Femur (tissue), 1 donor: ENCODE results near the gene ZDHHC13.

Source experiments
- DNase-seq: peaks from one replicate; pipeline ENCODE4 v3.0.0-alpha.2; 2017

Gene ZDHHC13

GRCh38 chr11:19173004-19173689 lies 56.2 kb downstream of the ZDHHC13 start:
- no peak for DNase-seq

- no peak for DNase-seq
Measured at GRCh38 chr11:19173964-19174638, 57.1 kb downstream of the ZDHHC13 start.

DNA sequence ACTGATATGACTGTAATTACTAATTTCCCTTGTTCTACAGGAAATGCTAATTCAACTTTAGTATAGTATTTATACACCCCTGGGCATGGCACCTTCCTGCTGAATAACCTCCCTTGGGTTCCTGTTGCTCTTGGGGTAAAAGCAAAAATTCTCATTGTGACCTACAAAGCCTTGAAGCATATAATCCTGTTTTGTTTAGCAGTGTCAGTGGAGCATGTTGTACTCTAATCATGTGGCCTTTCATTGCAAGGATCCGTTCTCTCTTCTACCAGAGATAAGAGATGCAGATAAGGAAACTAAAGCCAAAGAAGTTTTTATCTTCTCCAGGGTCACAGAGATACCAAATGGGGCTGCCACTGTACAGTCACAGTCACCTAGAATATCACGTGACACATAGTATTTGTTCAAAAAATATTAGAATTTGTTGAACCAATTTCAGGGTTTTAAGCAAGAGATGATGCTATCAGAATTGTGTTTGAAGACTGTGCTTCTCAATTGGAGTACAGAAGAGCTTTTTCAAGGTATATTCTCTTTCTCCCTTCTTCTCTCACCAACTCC lies 59.7 kb downstream of the ZDHHC13 start:
- no peak for DNase-seq

GRCh38 chr11:19181531-19182261 lies 64.7 kb downstream of the ZDHHC13 start:
- no peak for DNase-seq

DNA sequence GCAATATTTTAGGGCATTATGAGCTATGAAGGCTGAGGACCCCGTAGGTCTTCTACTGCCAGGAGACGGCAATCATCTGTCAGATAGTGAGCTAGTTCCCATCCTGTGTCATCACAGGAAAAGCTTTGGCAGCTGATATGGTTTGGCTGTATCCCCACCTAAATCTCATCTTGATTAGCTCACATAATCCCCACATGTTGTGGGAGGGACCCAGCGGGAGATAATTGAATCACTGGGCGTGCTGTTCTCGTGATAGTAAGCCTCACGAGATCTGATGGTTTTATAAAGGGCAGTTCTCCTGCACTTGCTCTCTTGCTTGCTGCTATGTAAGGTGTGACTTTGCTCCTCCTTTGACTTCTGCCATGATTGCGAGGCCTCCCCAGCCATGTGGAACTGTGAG lies 66.7 kb downstream of the ZDHHC13 start:
- DNase-seq = no peak

DNA sequence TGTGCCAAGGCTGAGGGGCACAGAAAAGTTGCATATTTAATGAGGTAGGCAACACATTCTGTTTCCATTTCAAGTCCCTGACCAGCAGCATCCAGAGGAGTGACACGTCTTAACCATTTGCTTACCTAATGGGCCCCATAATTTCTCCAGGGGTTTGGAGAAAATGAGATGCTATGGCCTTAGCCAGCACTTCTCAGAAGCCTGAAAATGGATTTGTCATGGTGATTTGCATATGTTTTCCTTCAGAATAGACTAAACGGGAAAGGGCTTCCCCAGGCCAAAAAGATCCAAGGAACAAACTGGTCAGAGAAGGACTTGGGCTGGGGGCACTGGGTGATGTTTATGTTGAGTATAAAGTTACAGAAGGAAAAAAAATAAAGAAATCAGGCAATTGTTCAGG lies 68.1 kb downstream of the ZDHHC13 start:
- no peak for DNase-seq

DNA sequence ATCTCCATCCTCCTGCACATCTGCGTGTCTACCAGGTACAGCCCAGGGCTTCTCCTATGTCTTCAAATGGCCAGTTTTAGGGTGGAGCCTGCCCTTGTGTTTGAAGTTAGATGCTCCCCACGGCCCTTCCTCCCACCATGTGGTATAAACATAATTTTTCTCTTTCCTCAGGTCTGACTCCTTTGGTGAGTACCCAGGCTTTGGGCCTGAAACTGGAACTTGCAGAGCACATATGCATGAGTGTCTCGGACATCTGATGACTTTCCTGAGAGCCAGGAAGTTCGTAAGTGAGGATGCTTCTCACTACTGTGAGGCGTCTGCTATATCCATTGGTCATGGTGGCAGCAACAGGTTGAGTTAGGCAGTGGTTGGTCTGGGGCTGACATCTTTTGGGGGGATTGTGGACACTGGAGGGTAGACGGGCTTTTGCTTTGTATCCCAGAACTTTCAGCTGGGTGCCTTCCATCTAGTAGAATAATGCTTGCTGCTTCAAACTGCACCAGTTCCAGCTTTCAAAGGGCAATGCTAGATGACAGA lies 68.6 kb downstream of the ZDHHC13 start:
- DNase-seq = no peak

DNA sequence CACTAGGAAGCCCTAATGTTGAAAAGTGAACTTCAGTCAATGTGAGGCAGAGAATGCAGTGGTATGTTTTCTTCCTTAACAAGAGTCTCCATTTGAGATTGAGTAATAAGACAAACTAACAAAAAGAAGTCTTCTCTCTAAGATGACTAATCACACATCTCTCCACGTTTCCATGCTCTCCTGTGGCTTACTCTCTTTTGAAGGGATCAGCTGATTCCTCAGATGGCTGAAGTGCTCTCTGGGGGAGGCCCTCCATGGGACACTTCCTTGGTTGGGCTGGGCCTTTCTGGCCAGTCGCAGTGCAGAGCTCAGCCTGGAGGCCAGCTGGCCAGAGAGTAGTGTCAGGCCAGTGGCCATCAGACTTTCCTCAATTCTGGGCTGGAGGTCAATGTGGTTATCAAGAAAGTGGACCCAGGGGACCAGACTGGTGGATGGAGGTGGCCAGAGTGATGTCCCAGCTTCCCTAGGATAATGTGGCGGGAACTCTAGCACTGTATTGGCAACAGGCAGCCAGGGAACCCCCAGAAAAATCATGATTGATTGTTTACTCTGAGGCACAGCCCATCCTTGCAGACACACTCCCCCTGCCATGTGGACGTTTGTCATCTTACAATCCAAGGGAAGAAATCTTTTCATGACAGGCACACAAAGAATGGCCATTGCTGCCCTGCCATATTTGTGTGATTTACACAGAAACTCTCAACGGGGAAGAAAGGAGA lies 70.3 kb downstream of the ZDHHC13 start:
- no peak for DNase-seq

DNA sequence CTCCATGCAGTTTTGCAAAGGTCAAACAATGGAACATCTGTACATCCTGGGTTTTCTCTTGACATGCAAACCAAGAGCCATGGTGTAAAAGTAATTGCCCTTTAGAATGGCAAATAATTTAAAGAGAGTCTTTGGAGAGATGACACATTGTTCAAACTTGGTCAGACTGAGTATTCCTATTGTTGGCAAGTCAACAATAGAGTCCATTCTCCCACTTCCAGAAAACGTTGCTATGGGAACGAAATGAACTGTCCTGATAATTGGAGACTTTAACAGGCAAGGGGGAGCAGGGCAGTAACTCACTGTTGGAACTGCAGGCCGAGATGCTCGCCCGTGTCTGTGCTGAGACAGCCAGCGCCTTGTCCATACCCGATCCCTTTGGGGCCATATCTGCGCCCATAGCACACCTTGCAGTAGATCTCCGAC lies 70.9 kb downstream of the ZDHHC13 start:
- no peak for DNase-seq

GRCh38 chr11:19191530-19192169 lies 74.7 kb downstream of the ZDHHC13 start:
- DNase-seq = peak; percentile 22

DNA sequence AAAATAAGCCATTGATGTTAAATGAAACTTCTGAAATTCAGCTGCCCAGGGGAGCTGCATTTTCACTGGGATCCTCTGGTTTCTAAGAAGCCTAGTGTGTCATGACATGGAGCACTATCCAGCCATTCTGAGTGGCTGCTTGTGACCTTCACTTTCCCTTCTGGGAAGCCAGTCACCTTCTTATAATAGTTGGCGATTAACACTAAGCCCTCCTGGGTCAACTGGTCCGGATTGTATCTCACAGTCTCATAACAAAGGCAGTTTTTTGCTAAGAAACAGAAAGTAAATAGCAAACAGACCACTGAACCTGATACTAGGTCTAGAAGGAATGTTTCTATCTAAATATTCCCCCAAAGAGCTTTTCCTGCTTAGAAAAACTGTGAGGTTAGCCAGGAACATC lies 76.9 kb downstream of the ZDHHC13 start:
- DNase-seq = no peak

GRCh38 chr11:19194620-19195308 lies 77.8 kb downstream of the ZDHHC13 start:
- DNase-seq = no peak

GRCh38 chr11:19196432-19196831 lies 79.5 kb downstream of the ZDHHC13 start:
- peak; percentile 38 for DNase-seq

DNA sequence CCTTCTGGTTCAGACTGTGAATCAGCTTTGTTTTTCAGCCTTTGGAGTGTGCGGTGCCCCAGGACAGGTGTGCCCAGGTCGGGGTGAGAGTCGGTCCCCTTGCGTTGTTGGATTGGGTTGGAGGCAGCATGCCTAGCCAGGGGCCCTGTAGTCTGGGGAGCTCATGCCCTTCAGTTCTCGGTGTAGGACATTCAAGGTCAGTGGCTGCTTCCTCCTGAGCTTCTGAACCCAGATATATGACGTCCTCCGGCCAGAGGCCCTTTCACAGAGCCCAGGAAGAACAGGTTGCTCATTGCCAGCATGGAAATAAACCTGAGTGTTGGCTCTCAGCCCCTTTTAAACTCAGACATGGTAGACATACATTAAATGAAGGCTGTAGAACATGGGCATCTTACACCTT lies 82.1 kb downstream of the ZDHHC13 start:
- no peak for DNase-seq

DNA sequence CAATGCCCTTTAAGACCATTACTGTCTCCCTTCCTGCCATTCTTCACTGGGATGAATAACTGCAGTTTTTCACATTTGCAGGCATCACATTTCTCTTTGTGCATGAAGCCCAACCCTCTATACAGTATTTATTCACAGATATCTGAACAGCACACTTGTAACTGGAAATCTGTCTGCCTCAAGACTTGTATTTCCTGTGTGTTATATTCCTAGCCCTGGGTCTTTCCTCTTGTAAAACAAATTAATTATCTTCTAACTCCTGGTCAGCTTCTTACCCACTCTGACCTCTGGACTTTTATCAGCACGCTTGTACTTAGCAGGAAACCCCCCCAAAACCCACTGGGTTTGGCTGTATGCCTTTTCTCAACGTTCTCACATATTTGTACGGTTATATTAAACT lies 82.8 kb downstream of the ZDHHC13 start:
- DNase-seq = no peak

GRCh38 chr11:19200410-19201201 lies 83.6 kb downstream of the ZDHHC13 start:
- DNase-seq = peak; percentile 43

DNA sequence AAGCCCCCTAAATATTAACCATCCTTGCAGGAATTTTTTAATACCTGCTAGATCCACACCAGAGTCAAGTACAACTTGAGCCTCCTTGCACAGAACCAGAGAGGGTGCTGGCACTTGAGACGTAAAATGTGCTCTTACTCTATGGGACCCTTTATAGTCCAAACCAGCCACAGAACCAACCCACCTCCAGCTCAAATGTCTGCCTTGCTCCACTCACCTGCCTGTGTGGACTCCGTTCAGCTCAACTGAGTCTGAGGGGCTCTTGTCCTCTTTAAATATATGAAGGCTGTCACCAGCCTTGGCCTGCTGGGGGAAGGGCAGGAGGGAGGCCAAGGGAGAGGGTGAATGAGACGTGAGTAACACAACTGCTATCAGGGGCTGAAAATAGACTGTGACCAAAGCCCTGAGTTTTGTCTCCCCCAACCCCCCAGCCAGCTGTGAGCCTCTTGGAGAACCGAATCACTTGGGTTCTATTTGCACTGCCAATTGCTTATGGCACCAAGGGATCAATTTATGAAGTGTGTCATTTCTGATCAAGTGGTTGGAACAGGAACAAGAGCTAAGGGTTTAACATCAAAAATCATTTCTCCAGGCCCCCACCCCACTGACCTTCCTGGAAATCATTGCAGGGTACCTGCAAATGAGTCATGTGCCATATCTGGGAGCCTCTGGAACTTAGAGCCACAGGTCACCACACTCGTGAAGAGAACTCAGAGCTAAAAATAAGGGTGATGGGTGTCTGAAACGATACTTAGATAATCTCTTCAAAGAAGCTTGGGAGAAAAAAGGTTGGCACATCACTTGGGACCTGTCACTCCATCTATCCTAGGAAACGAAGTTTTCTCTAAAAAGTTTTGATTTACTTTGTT lies 85.0 kb downstream of the ZDHHC13 start, which contains the start of gene CSRP3:
Gene CSRP3 (minus strand): TSS at position 247 of the 869 bp plus-strand sequence. CDS start 9,535 bp downstream, outside the sequence.
- peak; percentile 39 for DNase-seq

- DNase-seq = no peak
Measured at GRCh38 chr11:19204836-19205235, 87.9 kb downstream of the ZDHHC13 start.

DNA sequence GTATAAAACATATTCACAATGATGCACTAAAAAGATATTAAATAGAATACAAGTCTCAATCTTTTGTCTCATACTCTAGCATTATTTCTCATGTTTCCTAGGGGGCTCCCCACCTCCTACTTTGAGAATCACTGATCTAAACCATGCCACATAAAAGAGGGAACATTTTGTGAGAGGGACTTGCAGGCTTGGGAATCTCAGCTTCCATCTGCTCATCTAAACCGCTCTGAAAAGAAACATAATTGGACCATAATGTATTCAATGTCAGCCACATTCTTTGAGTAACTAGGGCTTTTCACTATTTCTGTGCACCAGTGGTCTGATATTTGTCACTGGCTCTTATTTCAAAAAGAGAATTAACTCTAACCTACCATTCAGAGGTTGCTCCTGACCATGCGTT lies 91.2 kb downstream of the ZDHHC13 start:
- DNase-seq = no peak
